GM18508 (cell line): ENCODE data around the gene AGRP.

Experiments used
- ATAC-seq: cut with Tn5 transposase; IDR thresholded peaks from one replicate; pipeline ENCODE4 v1.9.1; 2021; ENCODE audit warnings: moderate number of reproducible peaks; ENCODE audit not compliant: insufficient read depth, unreplicated experiment

The AGRP gene

DNA sequence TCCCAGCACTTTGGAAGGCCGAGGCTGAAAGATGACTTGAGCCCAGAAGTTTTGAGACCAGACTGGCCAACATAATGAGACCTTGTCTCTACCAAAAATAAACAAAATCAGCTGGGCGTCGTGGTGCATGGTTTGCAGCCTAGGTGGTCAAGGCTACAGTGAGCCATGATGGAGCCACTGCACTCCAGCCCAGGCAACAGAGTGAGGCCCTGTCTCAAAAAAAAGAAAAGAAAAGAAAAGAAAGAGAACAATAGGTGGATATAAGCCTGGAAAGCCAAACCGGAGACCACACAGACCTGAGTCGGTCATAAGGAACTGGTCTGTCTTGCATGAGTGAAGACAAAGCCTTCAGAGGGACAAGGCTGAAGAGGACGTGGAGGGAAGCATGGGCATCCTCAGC, 16.8 kb downstream of the AGRP start:
- no peak for ATAC-seq

- no peak for ATAC-seq
Observed at GRCh38 chr16:67464565-67464964, 18.8 kb downstream of the AGRP start.

DNA sequence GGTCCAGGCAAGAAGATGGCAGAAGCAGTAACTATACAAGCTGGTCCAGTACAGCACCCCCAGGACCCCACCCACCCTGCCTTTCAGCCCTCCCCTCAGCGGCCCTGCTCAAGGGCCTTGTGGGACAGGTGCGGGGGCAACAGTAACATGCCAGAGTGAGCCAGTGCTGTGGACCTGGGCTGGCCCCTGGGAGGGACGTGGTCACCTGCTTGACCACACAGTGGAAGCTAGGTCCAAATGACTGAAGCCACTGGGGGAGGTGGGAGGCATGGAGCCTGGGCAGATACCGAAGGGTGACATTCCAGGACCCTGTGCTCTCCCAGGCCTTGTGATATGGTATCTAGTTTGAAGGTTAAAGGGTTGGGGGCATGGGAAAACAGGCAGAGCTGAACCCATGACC, 19.7 kb downstream of the AGRP start:
- ATAC-seq = no peak

- no peak for ATAC-seq
Observed at GRCh38 chr16:67463059-67463458, 20.3 kb downstream of the AGRP start.

- no peak for ATAC-seq
Observed at GRCh38 chr16:67462279-67462655, 21.1 kb downstream of the AGRP start.

DNA sequence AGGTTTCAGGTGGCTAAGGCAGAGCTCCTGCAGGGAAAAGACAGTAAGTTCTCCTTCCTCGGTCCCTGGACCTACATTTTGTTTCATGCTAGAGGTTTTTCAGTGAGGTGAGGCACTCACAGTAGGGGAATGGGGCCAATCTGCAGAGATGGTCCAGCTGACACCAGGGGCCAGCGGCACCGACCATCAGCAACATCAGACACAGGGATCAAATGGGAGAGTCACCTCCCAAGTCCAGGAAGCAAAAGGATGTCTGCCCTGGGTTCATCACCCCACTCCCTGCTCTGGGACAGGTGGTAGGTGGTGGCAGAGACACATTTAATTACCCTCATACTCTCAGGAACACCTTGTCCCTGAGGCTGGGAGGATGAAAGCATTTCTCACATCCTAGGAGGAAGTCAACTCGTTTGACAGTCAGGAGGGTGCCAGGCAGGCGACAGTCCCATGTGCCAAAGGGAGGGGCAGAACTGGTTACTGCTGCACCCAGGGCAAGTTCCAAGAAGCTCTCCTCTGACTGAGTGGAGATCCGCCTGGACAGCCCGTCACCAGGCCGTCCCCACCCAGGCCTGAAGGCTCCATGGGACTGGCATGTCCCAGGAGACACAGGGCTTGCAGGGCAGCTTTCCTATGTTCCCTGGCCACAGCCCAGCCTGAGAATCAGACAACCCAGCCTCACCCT, 21.6 kb downstream of the AGRP start:
- no peak for ATAC-seq

DNA sequence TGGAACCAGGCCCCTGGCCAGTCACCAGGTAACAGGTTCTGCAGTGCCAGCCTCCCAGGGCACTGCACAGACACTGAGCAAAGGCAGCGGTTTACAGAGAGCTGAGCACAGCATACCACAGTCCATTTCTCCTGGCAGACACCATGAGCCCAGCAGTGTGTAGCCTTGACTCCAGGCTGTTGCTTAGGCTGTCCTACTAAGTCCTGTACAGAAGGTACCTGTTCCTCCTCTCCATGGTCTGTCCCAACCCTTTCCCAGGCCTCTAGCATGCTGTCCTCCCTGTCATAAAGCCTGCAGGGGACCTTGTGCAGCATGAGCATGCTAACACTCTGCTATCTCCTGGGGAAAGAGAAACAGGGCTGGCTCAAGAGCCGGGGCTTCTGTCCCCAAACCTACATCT, 22.4 kb downstream of the AGRP start:
- no peak for ATAC-seq

- no peak for ATAC-seq
Observed at GRCh38 chr16:67460168-67460567, 23.2 kb downstream of the AGRP start.

GRCh38 chr16:67459861-67460150, 23.5 kb downstream of the AGRP start:
- no peak for ATAC-seq

GRCh38 chr16:67459066-67459860, 24.1 kb downstream of the AGRP start:
- ATAC-seq = no peak

DNA sequence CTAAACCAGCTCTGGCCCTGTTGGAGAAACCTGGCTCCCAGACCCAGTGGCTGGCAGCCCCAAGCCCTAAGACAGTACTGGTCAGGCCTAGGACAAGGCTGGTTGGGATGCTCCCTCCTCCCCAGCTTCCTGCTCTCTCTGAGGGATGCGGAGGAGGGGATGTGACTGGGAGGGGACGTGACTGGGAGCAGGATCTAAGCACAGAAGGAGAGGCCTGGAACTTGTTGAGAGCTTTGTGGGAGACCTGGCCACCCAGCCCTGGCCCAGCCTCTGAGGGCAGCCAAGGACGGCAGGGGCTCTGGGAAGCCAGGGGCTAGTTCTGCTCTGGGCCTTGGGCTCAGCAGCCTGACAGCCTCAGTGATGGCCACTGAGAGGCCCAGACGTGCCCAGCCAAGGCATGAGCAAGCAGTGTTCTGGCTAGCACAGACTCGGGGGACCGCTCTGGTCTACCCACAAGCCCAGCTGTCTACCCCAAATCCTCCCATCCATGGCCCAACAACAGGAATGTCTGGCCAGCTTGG, 25.2 kb downstream of the AGRP start:
- ATAC-seq = no peak

- ATAC-seq = no peak
Observed at GRCh38 chr16:67457611-67458010, 25.7 kb downstream of the AGRP start.

GRCh38 chr16:67456391-67457081, 26.8 kb downstream of the AGRP start:
- ATAC-seq = no peak

DNA sequence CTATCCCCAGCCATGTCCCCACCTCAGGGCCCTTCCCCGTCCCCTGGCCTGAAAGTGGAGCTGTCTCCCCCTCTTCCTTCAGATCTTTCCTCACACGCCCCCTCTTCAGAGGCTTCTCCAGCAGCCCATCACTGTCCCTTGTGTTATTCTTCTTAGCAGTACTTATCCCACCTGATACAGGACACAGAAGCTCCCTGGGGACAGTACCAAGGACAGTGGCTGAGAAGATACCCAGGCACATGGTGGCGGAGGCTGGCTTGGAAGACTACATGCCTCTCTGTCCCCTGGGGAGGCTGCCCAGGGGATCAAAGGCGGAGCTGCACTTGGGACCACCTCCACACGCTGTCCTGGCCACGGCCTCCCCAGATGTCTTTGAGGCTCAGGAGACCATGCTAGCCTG, 28.5 kb downstream of the AGRP start:
- ATAC-seq = no peak

DNA sequence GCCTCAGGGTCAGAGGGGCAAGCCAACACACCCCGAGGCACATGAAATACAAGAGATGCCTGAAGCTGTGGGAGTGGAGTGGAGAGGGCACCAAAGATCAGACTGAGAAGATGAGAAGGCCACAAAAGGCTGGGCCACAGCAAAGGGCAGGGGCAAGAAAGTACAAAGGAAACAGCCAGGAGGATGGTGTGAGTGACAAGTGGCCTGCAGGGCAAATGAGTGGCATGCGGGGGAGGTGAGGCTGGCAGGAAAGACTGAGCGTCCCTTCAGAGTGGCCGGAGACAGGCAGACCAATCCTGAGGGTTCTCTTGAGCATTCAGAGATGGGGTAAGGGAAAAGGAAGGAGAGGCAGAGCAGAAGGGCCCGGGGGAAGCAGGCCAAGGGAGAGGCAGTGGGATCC, 29.2 kb downstream of the AGRP start:
- ATAC-seq = no peak

DNA sequence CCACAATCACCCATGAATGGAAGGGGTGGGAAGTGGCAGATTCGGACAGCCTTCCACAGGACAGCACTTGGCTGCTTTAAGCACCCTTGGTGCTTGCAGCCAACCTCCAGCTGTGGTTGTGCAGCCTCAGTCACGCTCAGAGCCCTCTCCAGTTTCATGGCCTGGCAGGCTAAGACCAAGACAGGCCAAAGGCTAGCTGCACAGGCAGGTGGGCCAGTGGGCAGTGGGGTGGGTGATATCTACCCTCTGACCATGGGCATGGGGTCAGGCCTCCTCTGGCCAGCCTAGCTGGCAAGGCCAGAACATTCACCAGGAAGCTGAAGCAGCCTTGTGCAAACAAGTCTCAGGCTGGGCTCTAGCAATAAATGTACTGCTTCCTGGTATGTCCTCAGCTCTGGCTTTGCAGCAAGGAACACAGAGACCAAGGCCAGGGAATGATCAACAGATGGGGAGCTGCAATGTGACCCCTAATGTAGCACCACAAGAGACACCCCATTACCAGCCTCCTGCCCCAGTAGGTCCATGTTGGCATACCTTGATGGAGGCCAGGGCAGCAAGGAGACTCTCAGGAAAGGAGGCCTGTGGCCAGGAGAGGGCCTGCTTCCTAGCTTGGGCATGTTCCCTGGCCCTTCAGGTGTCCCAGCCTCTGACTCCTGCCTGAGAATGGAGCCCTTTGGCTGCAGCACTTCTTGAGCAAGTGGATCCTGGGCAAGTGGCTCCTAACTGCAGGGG, 31.5 kb downstream of the AGRP start:
- no peak for ATAC-seq

DNA sequence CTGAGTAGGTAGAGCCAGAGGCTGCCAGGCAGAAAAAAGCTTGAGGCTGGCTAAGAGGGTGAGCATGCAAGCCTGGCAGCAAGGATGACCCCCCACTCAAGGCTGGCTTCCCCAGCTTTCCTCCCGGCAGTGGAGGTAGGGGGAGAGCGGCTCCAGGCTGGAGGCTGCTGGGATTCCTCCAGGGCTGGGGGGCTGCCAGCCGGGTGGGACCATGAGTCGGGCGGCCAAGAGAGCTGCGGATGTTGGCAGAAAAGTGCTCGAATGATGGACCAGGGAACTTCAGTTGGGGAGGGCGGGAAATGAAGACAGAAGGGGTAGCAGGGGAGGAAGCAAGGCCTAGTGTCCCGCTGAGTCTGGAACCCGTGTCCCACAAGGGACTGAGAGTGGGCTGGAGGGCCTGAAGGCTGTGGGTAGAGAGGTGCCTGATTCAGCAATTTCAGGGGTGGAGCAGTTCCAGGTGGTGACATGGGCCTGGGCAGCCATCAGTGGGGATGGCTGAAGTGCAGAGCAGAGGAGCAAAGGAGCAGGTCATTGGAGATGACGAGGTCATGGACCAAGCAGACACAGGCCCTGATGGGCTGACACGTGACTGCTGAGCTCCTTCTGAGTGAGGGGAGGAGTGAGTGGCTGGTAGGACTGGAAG, 32.2 kb downstream of the AGRP start:
- no peak for ATAC-seq

DNA sequence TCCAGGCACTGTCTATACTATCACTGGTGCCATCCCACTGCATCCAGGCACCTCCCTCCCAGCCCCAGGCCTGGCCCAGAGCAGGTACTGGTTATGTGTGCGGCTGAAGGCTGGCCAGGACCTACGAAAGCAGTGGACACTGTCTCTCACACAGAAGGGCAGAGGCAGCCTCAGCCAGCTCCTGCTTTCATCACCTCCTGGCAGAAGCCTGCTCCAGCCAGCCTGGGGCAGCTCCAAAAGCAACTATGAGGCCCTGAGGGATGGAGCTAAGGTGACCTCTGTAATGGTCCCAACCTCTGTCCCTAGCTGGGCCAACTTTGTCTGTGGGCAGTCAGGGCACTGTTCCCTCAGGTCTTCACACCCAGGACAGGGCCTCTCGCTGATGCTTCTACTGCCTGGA, 33.6 kb downstream of the AGRP start:
- ATAC-seq = no peak

GRCh38 chr16:67449336-67449735, 34.0 kb downstream of the AGRP start:
- ATAC-seq = no peak

DNA sequence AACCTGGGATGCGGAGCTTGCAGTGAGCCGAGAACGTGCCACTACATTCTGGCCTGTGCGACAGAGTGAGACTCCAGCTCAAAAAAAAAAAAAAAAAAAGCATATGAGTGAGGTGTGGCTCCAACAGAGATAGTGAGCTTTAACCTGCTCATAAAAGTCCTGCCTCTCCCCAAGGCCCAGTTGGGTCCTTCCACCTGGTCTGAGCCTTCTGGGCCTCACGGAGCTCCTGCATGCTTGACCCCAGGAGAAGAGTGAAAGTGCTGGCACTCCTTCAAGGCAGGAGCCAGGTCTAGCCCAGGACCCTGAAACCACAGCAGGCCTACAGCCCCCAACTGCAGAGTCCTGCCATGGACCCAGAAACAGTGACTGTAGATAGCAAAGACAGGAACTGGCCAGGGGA, 34.8 kb downstream of the AGRP start:
- no peak for ATAC-seq
